Sigmoid colon (tissue), 4 donors: Measurements from ENCODE around the gene KLHL29.
A peak's percentile ranks its signal among the peaks of the same experiment; 100 is the strongest.

ENCODE experiments used
- POLR2A ChIP-seq, 2 donors: fragments of 450-650 bp; IDR thresholded peaks; one replicate each; pipeline ENCODE4 v1.6.1; 2016; ENCODE audit warnings: antibody characterized with exemption in 2 of 2, mild to moderate bottlenecking in 2 of 2, moderate library complexity in 2 of 2
- POLR2AphosphoS5 ChIP-seq, 4 donors: sonication (generic); formaldehyde crosslinking; IDR thresholded peaks; one replicate each; pipeline ENCODE4 v1.6.1; 2017; ENCODE audit warnings: antibody characterized with exemption in 4 of 4
- TF ChIP-seq, protein P1 (sequence below), 4 experiments: fragments of 450-650 bp in 3 of 4; fragments of 200-600 bp in 1 of 4; IDR thresholded peaks; one replicate each; pipeline ENCODE4 v1.5.1; 2016 to 2019; ENCODE audit warnings: antibody characterized with exemption in 4 of 4, mild to moderate bottlenecking in 3 of 4, moderate library complexity in 2 of 4

DNA sequence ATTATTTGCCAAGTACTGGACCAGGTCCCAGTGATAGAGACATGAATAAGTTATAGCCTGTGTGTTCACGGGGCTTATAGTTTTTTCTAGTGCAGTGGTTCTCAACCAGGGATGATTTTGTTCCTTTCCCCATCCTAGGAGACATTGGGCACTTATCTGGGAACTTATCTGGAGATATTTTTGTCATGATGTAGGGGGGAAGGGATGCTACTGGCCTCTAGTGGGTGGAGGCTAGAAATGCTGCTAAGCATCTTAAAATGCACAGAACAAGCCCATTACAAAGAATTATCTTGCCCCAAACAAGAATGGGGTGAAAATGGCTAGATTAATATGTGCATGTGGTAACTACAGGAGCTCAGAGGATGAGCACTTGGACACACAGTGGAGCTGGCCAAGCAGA lies 75.2 kb downstream of the KLHL29 start:
- no peak for TF ChIP-seq POLR2A (IDR thresholded peaks at IDR 0.05)
- TF ChIP-seq, protein P1, sequence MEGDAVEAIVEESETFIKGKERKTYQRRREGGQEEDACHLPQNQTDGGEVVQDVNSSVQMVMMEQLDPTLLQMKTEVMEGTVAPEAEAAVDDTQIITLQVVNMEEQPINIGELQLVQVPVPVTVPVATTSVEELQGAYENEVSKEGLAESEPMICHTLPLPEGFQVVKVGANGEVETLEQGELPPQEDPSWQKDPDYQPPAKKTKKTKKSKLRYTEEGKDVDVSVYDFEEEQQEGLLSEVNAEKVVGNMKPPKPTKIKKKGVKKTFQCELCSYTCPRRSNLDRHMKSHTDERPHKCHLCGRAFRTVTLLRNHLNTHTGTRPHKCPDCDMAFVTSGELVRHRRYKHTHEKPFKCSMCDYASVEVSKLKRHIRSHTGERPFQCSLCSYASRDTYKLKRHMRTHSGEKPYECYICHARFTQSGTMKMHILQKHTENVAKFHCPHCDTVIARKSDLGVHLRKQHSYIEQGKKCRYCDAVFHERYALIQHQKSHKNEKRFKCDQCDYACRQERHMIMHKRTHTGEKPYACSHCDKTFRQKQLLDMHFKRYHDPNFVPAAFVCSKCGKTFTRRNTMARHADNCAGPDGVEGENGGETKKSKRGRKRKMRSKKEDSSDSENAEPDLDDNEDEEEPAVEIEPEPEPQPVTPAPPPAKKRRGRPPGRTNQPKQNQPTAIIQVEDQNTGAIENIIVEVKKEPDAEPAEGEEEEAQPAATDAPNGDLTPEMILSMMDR (IDR thresholded peaks at IDR 0.05), result peak in 2 of 4 experiments; percentile 17 to 25
- no peak for TF ChIP-seq POLR2AphosphoS5 (IDR thresholded peaks at IDR 0.05)
